GM23248 (cell line): ENCODE measurements around the gene STOM.

ENCODE experiments used
- EZH2 ChIP-seq: fragments of 200-600 bp; sonication (generic); IDR thresholded peaks from 2 replicates; pipeline ENCODE4 v1.6.1; 2018; ENCODE audit warnings: antibody characterized with exemption, mild to moderate bottlenecking; ENCODE audit not compliant: insufficient read depth, poor library complexity, severe bottlenecking
- EZH2phosphoT487 ChIP-seq: fragments of 200-600 bp; sonication (generic); IDR thresholded peaks from 2 replicates; pipeline ENCODE4 v1.6.1; 2018; ENCODE audit warnings: antibody characterized with exemption, moderate library complexity, mild to moderate bottlenecking, low read depth; ENCODE audit not compliant: insufficient read depth

DNA sequence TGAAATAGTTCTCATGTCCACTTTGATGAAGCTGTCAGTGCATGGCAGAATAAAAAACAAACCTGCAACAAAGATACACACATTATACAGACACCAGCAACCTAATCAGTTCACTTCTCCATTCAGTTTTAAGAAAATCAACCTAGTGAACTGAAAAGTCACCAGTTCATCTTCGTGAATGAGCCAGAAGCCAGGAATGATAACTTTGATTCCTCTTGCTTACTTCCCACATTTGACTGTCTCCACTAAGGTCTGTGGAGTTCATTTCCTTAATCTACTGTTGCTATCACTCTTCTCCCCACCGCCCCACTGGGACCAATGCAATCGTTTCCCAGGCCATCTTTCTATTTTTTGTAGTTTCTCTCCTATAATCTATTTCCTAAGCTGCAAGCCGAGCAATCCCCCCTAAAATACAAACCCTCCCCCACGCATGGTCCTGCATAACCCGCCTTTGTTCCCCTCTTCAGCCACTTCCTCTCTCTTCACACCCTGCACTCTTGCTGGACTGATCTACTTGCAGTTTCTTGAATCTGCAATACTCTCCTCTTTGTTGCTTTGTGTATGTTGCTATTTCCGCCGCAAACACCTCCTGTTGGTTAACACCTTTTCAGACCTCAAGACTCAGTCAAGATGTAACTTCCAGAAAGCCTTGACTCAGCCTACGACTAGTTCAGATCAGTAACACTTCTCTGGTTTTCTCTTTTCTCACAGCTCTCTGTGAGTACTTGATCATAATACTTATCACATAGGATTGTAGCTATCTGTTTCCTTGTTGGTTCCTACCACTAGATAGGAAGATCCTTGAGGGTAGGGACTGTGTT, 16.6 kb downstream of the STOM start:
- no peak for TF ChIP-seq EZH2
- no peak for TF ChIP-seq EZH2phosphoT487
